Spleen (tissue), 7 donors: ENCODE results near the gene NUFIP1.

Source experiments
- CTCF ChIP-seq, 11 experiments: fragments of 200-600 bp in 7 of 11; fragments of 450-650 bp in 4 of 11; sonication (generic) in 4 of 11; IDR thresholded peaks in 8 of 11; conservative IDR thresholded peaks in 3 of 11; 1 replicate in 7 of 11; 2 replicates in 4 of 11; pipeline versions ENCODE4 v1.4.0 to v1.8.0; 2016 to 2021; ENCODE audit warnings: antibody characterized with exemption in 11 of 11, inconsistent platforms in 4 of 11, mild to moderate bottlenecking in 1 of 11
- POLR2A ChIP-seq, 3 donors: fragments of 450-650 bp; IDR thresholded peaks; one replicate each; pipeline ENCODE4 v1.5.1; 2017; ENCODE audit warnings: antibody characterized with exemption in 3 of 3, mild to moderate bottlenecking in 1 of 3
- POLR2AphosphoS5 ChIP-seq, 3 donors: sonication (generic); formaldehyde crosslinking; IDR thresholded peaks; one replicate each; pipeline ENCODE4 v1.5.1; 2017; ENCODE audit warnings: antibody characterized with exemption in 3 of 3
- donor health status: DM: no; HTN: no; CAD: no; lungs with moderate emphysema.
- donor health status: DM: no; HTN: no; CAD: no.
- donor health status: DM: no; HTN: no; CAD: no.

GRCh38 chr13:44930963-44931623 is 58.2 kb downstream of the NUFIP1 start:
- TF ChIP-seq CTCF (IDR thresholded peaks at IDR 0.05 in 8 of 11, conservative IDR thresholded peaks at IDR 0.05 in 3 of 11) (no peak), POLR2AphosphoS5 (IDR thresholded peaks at IDR 0.05) (no peak), POLR2A (IDR thresholded peaks at IDR 0.05) (no peak)
